ENCODE measurements around the gene MEP1B.

Gene MEP1B

GRCh38 chr18:32183503-32183902 lies 6.3 kb upstream of the MEP1B start:
- no peak overlapping the region for H3K27ac ChIP-seq (ENCODE audit: extremely low read depth, low read depth, low read length)
- TF ChIP-seq ZNF416 (tag by site-specific recombination; IDR thresholded peaks at IDR 0.05), result no peak
- peak; percentile 14; the same call in 1 of the 2 replicates for TF ChIP-seq TRIM28 (IDR thresholded peaks at IDR 0.05; ENCODE audit: borderline replicate concordance, low read length)
- peak; percentile 88 for TF ChIP-seq SETDB1 (IDR thresholded peaks at IDR 0.05; ENCODE audit: insufficient read length, low read length)
- no peak for TF ChIP-seq ZNF555 (tag by site-specific recombination; conservative IDR thresholded peaks at IDR 0.05)
- H3K4me3 ChIP-seq (ENCODE audit: low read depth, low read length), result no peak overlapping the region
- no peaks in the 10 kb centered on the region for H3K4me1 ChIP-seq (ENCODE audit: control insufficient read depth, insufficient read depth, low read length)
- H3K9me3 ChIP-seq (ENCODE audit: control insufficient read depth, insufficient read depth, low read depth, low read length), result no peaks in the 10 kb centered on the region
- POLR2A ChIA-PET, result no interaction called here
- no peaks in the 10 kb centered on the region for H3K36me3 ChIP-seq (ENCODE audit: control insufficient read depth in 2 of 2, insufficient read depth in 1 of 2, low read length in 2 of 2)
- CTCF ChIA-PET, result no interaction called here

- Histone ChIP-seq H3K4me1 (ENCODE audit: control insufficient read depth, insufficient read depth, low read length) (no peaks in the 10 kb centered on the region), H3K4me3 (ENCODE audit: low read depth, low read length) (no peak overlapping the region), H3K27ac (ENCODE audit: extremely low read depth, low read depth, low read length) (no peak overlapping the region), H3K9me3 (ENCODE audit: control insufficient read depth, insufficient read depth, low read depth, low read length) (no peaks in the 10 kb centered on the region), H3K36me3 (ENCODE audit: control insufficient read depth in 2 of 2, insufficient read depth in 1 of 2, low read length in 2 of 2) (no peaks in the 10 kb centered on the region)
- no peak for TF ChIP-seq ZNF626 (tag by site-specific recombination; IDR thresholded peaks at IDR 0.05)
- no peak for TF ChIP-seq ZNF701 (tag by site-specific recombination; IDR thresholded peaks at IDR 0.05)
- no peak for TF ChIP-seq ZNF354C (tag by site-specific recombination; IDR thresholded peaks at IDR 0.05; ENCODE audit: borderline replicate concordance, low read depth)
- TF ChIP-seq, protein P1, sequence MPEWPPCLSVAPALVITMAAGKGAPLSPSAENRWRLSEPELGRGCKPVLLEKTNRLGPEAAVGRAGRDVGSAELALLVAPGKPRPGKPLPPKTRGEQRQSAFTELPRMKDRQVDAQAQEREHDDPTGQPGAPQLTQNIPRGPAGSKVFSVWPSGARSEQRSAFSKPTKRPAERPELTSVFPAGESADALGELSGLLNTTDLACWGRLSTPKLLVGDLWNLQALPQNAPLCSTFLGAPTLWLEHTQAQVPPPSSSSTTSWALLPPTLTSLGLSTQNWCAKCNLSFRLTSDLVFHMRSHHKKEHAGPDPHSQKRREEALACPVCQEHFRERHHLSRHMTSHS (tag by site-specific recombination; IDR thresholded peaks at IDR 0.05), result no peak
- no peak for TF ChIP-seq ZNF747 (tag by site-specific recombination; IDR thresholded peaks at IDR 0.05)
- no peak for TF ChIP-seq ZNF48 (tag by site-specific recombination; IDR thresholded peaks at IDR 0.05)
- TF ChIP-seq ZNF529 (tag by site-specific recombination; IDR thresholded peaks at IDR 0.05; ENCODE audit: insufficient replicate concordance), result no peak
- CTCF ChIA-PET, result interaction anchor here (0.7 to 1.1 kb wide), 2 partner anchors 32 to 415 kb away, joined by 3 read pairs; no protein-coding TSS in a partner anchor
- POLR2A ChIA-PET, result no interaction called here
Observed at GRCh38 chr18:32190209-32190608, 370 bp downstream of the MEP1B start.

DNA sequence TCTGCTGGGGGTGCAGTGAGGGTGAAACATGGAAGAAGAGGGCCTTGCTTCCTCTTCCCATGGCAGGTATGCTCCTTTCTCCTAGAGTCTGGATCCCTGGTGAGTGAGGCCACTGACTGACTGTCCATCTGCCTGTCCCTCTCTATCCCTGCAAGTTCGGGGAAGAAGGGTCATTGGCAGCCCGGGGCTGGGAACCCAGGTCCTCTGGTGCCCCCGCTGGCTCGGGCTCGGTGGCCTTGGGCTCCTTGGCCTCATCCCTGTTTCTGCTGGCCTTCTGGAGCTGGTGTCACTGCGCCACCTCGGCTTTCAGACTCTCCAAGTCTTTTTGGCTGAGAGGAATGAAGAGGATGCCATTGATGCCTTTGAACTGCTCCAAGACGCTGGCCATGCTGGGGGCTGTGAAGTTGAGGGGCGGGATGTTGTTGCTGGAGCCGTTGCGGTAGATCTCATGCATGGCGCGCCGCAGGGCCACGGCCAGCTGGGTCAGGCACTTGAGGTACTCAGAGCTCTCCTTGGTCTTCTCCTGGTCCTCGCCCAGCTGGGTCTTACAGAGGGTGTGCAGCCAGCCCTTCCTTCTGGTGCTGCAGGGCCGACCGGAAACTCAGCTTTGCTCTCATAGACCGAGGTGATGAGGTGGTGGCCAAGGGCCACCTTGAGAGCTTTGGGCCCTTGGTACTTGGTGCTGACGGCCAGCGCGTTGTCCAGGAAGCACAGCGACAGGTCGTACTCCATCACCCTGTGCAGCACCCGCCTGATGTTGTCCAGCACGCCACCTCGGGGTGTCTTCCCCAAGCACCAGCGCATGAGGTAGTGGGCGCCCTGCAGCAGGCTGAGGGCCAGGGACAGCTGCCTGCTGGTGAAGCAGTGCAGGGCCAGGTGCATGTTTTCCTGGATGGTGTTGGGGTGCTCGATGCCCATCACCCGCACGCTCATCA lies 6.3 kb downstream of the MEP1B start:
- H3K27ac ChIP-seq (ENCODE audit: extremely low read depth, low read depth, low read length), result no peak overlapping the region
- CTCF ChIA-PET, result no interaction called here
- TF ChIP-seq, protein P2, sequence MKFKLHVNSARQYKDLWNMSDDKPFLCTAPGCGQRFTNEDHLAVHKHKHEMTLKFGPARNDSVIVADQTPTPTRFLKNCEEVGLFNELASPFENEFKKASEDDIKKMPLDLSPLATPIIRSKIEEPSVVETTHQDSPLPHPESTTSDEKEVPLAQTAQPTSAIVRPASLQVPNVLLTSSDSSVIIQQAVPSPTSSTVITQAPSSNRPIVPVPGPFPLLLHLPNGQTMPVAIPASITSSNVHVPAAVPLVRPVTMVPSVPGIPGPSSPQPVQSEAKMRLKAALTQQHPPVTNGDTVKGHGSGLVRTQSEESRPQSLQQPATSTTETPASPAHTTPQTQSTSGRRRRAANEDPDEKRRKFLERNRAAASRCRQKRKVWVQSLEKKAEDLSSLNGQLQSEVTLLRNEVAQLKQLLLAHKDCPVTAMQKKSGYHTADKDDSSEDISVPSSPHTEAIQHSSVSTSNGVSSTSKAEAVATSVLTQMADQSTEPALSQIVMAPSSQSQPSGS (tag by site-specific recombination; IDR thresholded peaks at IDR 0.05; ENCODE audit: low read depth), result no peak
- TF ChIP-seq ZNF777 (tag by site-specific recombination; IDR thresholded peaks at IDR 0.05; ENCODE audit: borderline replicate concordance), result no peak
- TF ChIP-seq, protein P3, sequence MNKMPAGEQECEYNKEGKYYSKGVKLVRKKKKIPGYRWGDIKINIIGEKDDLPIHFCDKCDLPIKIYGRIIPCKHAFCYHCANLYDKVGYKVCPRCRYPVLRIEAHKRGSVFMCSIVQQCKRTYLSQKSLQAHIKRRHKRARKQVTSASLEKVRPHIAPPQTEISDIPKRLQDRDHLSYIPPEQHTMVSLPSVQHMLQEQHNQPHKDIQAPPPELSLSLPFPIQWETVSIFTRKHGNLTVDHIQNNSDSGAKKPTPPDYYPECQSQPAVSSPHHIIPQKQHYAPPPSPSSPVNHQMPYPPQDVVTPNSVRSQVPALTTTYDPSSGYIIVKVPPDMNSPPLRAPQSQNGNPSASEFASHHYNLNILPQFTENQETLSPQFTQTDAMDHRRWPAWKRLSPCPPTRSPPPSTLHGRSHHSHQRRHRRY (tag by site-specific recombination; IDR thresholded peaks at IDR 0.05), result no peak
- no peak for TF ChIP-seq ZNF558 (tag by site-specific recombination; IDR thresholded peaks at IDR 0.05)
- no peak for TF ChIP-seq ZNF549 (tag by site-specific recombination; IDR thresholded peaks at IDR 0.05)
- TF ChIP-seq, protein P4, sequence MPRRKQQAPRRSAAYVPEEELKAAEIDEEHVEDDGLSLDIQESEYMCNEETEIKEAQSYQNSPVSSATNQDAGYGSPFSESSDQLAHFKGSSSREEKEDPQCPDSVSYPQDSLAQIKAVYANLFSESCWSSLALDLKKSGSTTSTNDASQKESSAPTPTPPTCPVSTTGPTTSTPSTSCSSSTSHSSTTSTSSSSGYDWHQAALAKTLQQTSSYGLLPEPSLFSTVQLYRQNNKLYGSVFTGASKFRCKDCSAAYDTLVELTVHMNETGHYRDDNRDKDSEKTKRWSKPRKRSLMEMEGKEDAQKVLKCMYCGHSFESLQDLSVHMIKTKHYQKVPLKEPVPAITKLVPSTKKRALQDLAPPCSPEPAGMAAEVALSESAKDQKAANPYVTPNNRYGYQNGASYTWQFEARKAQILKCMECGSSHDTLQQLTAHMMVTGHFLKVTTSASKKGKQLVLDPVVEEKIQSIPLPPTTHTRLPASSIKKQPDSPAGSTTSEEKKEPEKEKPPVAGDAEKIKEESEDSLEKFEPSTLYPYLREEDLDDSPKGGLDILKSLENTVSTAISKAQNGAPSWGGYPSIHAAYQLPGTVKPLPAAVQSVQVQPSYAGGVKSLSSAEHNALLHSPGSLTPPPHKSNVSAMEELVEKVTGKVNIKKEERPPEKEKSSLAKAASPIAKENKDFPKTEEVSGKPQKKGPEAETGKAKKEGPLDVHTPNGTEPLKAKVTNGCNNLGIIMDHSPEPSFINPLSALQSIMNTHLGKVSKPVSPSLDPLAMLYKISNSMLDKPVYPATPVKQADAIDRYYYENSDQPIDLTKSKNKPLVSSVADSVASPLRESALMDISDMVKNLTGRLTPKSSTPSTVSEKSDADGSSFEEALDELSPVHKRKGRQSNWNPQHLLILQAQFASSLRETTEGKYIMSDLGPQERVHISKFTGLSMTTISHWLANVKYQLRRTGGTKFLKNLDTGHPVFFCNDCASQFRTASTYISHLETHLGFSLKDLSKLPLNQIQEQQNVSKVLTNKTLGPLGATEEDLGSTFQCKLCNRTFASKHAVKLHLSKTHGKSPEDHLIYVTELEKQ (tag by site-specific recombination; IDR thresholded peaks at IDR 0.05; ENCODE audit: borderline replicate concordance), result no peak
- TF ChIP-seq ZNF544 (tag by site-specific recombination; IDR thresholded peaks at IDR 0.05), result no peak
- no peak for TF ChIP-seq MYNN (tag by site-specific recombination; IDR thresholded peaks at IDR 0.05; ENCODE audit: borderline replicate concordance)
- TF ChIP-seq HOXA7 (CRISPR knock-in tag; IDR thresholded peaks at IDR 0.05; ENCODE audit: borderline replicate concordance), result no peak
- no peak for TF ChIP-seq ZBTB7A (tag by site-specific recombination; IDR thresholded peaks at IDR 0.05; ENCODE audit: low read depth)
- TF ChIP-seq ZNF174 (tag by site-specific recombination; IDR thresholded peaks at IDR 0.05), result no peak
- TF ChIP-seq WT1 (tag by site-specific recombination; IDR thresholded peaks at IDR 0.05), result no peak

More for the DNA sequence above, 6.3 kb downstream of the MEP1B start:
- Histone ChIP-seq H3K36me3 (ENCODE audit: control insufficient read depth in 2 of 2, insufficient read depth in 1 of 2, low read length in 2 of 2) (no peaks in the 10 kb centered on the region), H3K4me3 (ENCODE audit: low read depth, low read length) (no peak overlapping the region), H3K4me1 (ENCODE audit: control insufficient read depth, insufficient read depth, low read length) (no peaks in the 10 kb centered on the region), H3K9me3 (ENCODE audit: control insufficient read depth, insufficient read depth, low read depth, low read length) (no peaks in the 10 kb centered on the region)
- POLR2A ChIA-PET, result no interaction called here

Data from HEK293 (cell line).